ENCODE data around the gene CADPS.

CADPS gene

DNA sequence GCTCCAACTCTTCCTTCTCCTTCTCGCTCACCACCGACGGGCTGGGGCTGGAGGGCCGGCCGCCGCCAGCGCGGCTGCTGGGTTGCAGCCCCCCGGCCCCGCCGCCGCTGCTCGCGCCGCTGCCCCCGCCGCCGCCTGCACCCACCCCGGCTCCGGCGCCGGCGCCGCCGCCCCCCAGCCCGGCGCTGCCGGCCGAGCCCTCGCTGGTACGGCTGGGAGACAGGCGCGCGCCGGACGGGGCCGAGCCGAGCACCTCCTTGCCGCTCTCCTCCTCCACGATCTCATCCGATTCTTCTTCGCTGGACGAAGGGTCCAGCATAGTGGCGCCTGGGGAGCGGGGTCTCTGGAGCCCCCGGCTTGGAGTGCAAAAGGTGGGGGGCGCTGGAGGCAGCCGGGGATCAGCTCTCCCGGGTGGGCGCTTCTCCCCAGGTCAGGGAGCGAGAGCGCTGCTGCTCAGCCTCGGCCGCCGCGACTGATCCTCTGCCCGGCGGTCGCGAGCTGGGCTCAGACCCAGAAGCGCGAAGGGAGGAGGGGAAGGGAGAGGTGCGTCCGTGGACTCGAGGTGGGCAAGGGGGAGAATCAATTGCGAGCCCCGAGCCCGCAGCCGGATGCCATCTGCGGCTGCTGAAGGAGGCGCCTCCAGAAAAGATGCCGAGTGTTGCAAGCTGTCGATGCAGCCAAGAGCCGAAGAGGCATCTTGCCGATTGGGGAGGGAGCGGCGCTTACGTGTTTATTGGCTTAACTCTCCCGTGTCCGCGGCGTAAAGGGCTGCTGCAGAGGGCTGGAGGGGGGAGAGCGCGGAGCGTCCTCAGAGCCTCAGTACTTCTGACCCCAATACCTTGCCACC is at the start of gene CADPS:
Gene CADPS (minus strand): TSS at position 706 of the 847 bp plus-strand sequence. CDS start 387 bp downstream, at position 319.
- peak; percentile 25 for DNase-seq

GRCh38 chr3:62923066-62923465 is 47.9 kb upstream of the CADPS start:
- DNase-seq = no peak

GRCh38 chr3:62922326-62922725 is 47.1 kb upstream of the CADPS start:
- DNase-seq = no peak

DNA sequence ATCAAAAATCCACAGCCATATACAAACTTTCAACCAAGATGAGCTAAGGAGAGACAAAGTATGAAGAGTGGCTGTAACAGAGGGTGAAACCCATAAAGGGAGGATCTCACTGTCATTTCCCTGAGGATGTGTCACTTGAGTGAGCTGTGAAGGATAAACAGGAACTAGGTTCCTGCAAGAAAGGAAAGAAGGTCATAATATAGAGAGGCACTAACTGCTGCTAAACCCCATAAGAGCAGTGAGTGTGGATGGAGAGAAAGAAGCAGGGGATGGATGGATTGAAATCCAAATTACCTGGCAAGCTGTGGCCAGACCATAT is 45.2 kb upstream of the CADPS start:
- no peak for DNase-seq

- DNase-seq = no peak
Measured at GRCh38 chr3:62919784-62920465, 44.7 kb upstream of the CADPS start.

DNA sequence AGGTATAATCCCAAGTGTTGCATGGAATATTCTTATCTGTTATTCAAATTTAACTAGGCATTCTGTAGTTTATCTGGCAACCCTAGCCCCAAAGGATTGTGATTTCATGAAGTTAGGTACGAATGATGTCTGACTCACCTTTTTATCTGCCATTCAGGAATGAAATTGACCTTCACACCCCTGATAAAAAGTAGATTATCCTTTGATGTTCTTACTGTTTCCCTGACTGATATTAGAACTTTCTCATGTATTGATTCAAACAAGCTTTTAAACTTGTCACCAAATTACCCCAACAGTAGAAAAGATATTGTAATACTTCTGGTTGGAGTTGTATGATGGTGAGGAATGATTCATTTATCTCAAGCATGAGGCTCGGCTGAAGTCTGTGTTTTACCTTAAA is 43.6 kb upstream of the CADPS start:
- no peak for DNase-seq

- no peak for DNase-seq
Measured at GRCh38 chr3:62918131-62918530, 42.9 kb upstream of the CADPS start.

DNA sequence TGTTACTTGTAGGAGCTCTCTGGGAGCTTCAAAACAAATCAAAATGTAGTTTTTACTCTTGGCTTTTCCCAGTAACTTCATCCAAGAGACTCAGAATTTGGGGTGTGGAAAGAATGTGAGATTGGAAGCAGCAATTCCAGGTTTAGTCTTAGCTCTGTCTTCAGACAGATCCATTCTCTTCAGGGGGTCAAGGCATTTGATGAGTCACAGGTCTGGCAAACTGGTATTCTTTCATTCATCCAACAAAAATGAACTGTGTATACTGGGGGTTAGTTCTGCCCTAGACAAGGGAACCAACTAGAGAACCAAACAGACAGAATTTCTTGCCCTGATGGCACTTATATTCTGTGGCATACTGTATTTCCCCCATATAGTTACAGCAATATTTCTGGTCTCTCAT is 36.3 kb upstream of the CADPS start:
- DNase-seq = no peak

GRCh38 chr3:62905331-62905730 is 30.1 kb upstream of the CADPS start:
- DNase-seq = no peak

DNA sequence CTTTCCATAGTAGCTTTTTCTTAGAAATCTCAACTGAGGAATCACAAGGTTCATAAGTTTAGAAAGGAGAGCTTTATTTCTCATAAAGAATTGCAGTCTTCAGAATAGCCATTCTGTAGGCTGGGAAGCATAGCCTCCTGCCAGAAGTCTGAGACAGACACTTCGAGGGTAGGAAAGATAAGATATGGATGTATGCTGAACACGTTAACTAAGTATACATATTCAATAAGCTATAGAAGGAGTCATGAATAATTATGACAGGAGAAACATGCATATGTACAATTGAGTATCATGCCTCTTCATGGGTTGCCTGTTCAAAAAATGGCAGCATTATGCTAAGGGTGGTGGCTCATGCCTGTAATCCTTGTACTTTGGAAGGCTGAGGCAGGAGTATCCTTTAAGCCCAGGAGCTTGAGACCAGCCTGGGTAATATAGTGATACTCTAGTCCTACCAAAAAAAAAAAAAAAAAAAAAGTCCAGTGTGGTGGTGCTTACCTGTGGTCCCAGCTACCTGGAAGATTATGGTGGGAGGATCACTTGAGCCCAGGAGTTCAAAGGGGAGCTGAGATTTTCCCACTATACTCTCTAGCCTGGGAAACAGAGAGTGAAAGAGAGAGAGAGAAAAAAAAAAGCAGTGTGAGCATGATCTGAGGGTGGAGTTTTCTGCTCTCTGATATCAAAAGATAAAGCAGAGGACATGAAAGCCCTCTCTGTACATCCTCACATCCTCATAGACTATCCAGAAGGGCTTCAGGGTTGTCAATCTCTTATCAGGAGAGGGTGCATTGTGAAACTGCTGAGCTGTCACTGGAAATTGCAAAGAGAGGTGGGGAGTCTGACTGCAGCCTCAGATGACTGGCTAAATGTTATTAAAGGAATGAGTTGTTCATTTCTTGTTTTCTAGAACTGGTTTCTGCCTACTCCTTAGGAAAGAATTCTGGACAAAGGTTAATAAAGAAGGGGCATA is 23.6 kb upstream of the CADPS start:
- no peak for DNase-seq

DNA sequence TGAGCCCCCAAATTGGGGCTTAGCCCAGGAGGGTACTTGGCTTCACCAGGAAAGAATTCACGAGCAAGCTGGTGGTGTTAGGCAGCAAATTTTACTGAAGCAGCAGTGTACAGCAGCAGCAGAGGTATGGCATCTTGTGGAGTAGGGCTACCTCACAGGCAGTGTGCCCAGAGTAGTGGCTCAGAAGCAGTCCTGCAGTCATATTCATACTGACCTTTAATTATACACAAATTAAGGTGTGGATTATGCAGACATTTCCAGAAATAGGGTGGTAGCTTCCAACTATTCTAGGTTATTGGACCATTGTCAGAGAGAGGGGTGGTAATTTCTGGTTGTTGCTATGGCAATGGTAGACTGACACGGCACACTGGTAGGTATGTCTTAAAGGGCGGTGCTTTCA is 20.7 kb upstream of the CADPS start:
- no peak for DNase-seq

DNA sequence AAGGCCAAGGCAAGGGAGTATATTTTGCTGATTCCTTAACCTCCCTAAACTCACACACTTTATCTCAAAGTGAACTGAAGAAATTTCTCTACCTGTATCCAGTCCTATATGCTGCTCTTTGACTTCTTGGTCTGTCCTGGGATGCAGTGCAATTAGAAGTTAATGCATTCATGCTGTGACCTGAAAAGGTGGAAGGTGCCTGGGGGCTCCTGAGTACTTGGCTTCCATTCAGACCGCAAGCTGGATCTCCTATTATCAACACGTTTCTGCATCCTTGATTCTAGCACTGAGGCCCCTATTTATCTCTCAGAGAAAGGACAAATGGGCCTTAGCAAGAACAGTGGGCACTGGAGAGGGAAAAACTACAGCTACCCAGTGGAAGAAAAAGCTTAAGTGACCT is 17.7 kb upstream of the CADPS start:
- DNase-seq = peak; percentile 3

DNA sequence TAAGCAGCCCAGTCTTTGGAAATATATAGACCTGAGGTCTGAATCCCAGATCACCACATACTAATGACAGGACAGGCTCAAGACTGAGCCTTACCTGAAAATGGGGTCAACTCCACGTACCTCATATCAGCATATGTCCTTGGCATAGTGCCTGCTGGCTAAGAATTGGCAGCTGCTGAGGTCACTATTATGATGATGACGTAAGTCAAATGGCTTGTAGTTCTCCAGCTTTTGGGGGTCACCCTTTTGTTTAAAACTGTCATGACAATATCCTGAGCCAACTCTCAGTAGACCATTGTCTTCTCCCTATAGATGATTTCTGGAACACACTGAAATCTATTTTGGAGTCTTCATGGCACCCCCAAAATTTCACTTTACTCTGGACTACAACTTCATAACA is 16.8 kb upstream of the CADPS start:
- no peak for DNase-seq

DNA sequence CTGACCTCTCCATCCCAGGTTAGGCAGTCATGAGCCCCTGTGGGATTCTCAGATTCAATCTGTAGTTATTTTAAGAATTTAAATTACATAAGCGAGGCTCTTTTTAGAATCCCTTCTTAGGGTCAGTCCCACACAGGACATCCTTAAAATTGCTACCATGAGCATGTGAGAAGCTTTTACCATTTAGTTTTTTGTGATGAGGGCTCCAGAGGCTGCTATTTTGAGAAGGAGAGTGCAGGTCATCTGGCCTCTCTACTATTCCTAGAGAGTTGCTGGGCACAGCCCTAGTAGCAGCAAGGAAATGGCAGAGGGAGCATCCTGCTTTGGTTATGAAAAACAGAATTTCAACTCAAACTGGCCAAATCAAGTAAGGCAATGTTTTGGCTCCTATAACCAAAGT is 13.6 kb upstream of the CADPS start:
- DNase-seq = no peak

GRCh38 chr3:62888180-62888579 is 13.0 kb upstream of the CADPS start:
- no peak for DNase-seq

- no peak for DNase-seq
Measured at GRCh38 chr3:62885136-62885535, 9.9 kb upstream of the CADPS start.

DNA sequence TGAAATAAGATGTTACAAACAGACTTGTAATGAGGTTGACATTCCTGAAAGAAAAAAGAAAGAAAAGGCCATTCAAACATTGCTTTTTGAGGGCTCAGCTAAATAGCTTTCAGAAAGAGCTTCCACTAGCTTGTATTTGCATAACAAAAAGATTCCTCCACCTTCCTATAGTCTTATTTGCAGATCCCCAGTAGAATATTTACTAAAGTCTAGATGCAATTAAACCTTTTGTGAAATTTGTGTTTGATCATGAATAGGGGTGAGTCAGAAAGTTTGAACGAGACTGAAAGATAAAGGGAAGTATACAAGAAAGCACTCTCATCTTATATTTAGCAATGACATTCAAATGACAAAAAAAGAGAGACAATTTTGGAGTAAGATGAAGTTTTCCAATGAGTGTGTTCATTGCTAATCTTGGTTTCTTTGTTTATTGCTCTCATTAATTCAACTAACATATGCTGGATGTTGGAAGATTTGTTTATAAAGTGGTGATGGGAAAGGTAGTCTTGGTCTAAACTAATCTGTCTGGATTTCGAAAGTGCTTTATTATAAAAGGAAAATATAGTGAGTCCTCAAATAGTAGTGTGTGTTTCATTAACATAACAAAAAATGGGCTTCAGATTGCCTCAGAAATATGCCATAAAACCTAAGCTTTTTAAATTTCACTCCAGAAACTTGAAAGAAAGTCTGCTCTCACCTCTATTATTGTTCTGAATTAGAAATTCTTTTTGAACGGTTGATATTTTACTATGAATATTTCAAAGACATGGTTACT is 9.1 kb upstream of the CADPS start:
- DNase-seq = no peak

DNA sequence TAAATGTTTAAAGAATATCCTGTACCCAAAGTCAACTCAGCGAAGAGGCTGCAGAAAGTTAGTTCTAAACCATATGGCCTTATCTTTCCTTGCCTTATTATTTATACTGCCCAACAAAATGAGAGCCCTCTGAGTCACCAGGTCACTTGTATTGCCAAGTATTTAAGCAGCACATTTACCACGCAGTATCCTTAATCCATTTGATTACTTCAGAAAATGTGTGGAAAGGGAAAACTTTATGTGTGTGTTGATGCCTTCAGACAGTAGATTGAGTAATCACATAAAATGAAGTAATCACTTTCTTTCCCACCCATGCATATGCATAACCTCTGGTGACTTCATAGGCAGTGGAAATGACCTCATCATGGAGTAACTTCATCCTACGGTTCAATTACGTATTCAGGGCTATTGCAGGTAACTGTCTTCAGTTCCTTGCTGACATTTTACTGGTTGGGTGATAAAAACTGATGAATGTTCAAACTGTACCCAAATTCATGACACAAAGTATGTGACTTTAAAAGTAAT is 7.5 kb upstream of the CADPS start:
- no peak for DNase-seq

DNA sequence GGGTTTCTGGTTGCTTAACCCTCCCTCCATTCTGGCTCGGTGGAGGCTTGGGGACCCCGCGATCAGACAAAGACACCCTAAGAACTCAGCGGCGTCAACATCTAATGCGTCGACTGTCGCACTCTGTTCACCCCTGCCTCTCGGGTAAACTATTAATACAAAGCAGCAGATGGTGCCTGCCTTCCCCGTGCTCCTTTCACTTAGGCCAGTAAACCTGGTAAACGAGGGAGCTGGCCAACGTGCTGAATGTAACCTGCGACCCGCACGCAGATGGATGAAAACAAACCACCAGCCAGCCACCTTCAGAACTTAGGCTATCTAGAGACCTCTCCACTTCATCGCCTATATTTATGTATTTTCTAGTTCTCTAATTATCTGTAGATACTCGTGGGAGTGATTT is 848 bp upstream of the CADPS start:
- DNase-seq = peak; percentile 10

GRCh38 chr3:62875558-62876002 is 364 bp upstream of the CADPS start:
- DNase-seq = no peak

DNA sequence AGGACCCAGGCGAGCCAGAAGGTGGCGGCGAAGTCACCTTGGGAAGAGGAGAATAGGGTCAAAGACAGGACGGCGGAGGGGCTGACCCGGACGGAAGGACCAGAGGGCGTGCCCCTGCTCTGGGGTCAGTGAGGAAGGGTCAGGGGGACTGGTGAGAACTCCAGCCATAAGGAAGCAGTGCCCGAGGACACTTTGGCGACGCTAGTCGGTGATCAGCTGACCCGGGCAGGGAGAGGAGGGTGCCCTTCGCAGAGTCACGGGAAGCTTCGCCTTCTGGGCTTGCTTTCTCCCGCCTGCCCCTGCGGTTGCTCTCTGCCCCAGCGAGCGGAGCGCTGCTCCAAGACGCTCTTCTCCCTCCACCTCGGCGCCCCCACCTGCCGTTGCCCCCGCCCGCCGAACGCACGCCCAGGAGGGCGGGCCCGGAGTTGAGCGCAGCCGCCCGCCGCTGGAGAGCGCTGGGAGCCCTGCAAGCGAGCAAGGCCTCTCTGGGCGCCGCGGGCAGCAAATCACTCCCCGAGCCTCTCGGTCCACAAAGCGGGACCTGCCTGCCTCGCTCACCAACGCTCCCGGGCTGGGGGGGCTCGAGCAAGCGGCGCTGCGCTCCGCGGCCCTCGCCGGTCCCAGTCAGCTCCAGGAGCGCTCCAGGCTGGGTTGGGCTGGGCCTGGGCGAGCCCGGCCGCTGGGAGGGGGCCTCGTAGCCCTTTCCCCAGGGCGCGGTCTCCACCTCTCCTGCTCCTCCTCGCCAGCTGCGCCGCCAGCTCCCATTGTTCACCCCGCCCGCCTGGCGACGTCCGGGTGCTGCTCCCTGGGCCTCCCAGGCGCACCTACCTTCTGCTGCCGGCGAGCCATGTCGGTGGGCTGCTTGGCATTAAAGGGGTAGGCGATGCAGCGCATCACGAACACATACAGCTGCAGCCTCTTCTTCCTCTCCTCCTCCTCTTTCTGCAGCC is 1.2 kb downstream of the CADPS start:
- peak; percentile 66 for DNase-seq
